PC-9 (cell line): ENCODE data around the gene PSD4. TPM values are rescaled to one million over a fixed set of nuclear protein-coding genes. Genes with fewer than 3 reads are reported as not detected.

ENCODE experiments used
- BruUV-seq: library from RNA; stranded (reverse); fragments of 400-500 nt; replicated peaks from 2 replicates; lab custom pipeline; 2021; lab: Mats Ljungman, UMichigan
- CTCF ChIA-PET: fragments of 300-600 bp; sonication (Branson Sonifier 250); formaldehyde crosslinking; loops from one replicate; lab custom pipeline; 2022; ENCODE audit warnings: antibody characterized with exemption; lab: Charles Lee
- POLR2A ChIA-PET: fragments of 300-600 bp; sonication (Branson Sonifier 250); formaldehyde crosslinking; loops from one replicate; lab custom pipeline; 2022; ENCODE audit warnings: antibody characterized with exemption; ENCODE audit not compliant: unreplicated experiment; lab: Charles Lee
- DNase-seq, 2 experiments: peaks; one replicate each; pipeline versions ENCODE4 v3.0.0 to v3.0.0-alpha.2; 2015 to 2022; ENCODE audit warnings: mixed read lengths in 1 of 2
- H2AFZ ChIP-seq: fragments of 200-600 bp; sonication (generic); 2 replicates; pipeline ENCODE4 v1.8.1; 2017; ENCODE audit warnings: antibody characterized with exemption
- H3F3A ChIP-seq: fragments of 200-600 bp; sonication (generic); 2 replicates; pipeline ENCODE4 v1.8.1; 2017; ENCODE audit warnings: antibody characterized with exemption, mild to moderate bottlenecking, low read depth; ENCODE audit not compliant: insufficient read depth
- H3K27ac ChIP-seq: fragments of 200-600 bp; sonication (generic); 2 replicates; pipeline ENCODE4 v1.6.1; 2016; ENCODE audit warnings: mixed run types
- H3K27me3 ChIP-seq: fragments of 200-600 bp; sonication (generic); 2 replicates; pipeline ENCODE4 v1.6.1; 2016; ENCODE audit warnings: low read depth, mixed run types; ENCODE audit not compliant: insufficient read depth
- H3K36me3 ChIP-seq: fragments of 200-600 bp; sonication (generic); 2 replicates; pipeline ENCODE4 v1.6.1; 2016; ENCODE audit warnings: low read depth, mixed run types
- H3K4me1 ChIP-seq: fragments of 200-600 bp; sonication (generic); replicated peaks from 2 replicates; pipeline ENCODE4 v1.6.1; 2016; ENCODE audit warnings: mixed run types; ENCODE audit not compliant: insufficient read depth
- H3K4me2 ChIP-seq: fragments of 200-600 bp; sonication (generic); 2 replicates; pipeline ENCODE4 v1.6.1; 2017; ENCODE audit warnings: mixed run types
- H3K4me3 ChIP-seq: fragments of 200-600 bp; sonication (generic); 2 replicates; pipeline ENCODE4 v1.6.1; 2016; ENCODE audit warnings: mixed run types
- H3K79me2 ChIP-seq: fragments of 200-600 bp; sonication (generic); 2 replicates; pipeline ENCODE4 v1.6.1; 2017; ENCODE audit warnings: low read depth, mixed run types
- H3K9me2 ChIP-seq: fragments of 200-600 bp; sonication (generic); 2 replicates; pipeline ENCODE4 v1.8.1; 2017; ENCODE audit warnings: mild to moderate bottlenecking; ENCODE audit not compliant: insufficient read depth
- H3K9me3 ChIP-seq: fragments of 200-600 bp; sonication (generic); 2 replicates; pipeline ENCODE4 v1.8.1; 2016; ENCODE audit warnings: low read depth; ENCODE audit not compliant: insufficient read depth
- H4K20me1 ChIP-seq: fragments of 200-600 bp; sonication (generic); 2 replicates; pipeline ENCODE4 v1.8.1; 2017; ENCODE audit not compliant: insufficient read depth
- EZH2 ChIP-seq: fragments of 200-600 bp; sonication (generic); IDR thresholded peaks from 2 replicates; pipeline ENCODE4 v1.8.0; 2017; ENCODE audit warnings: antibody characterized with exemption, low read depth
- intact Hi-C: fragments of 100-400 bp; cut with micrococcal nuclease; formaldehyde crosslinking; loops from one replicate; pipeline ENCODE4 v1.10.0; 2022; ENCODE audit not compliant: unreplicated experiment
- total RNA-seq: library from RNA; stranded (reverse); gene quantifications from 2 replicates; pipeline ENCODE4 v1.2.3, GENCODE V29; 2021
- TF ChIP-seq, protein P1 (sequence below): fragments of 200-600 bp; sonication (generic); conservative IDR thresholded peaks from 2 replicates; pipeline ENCODE4 v1.6.1; 2017; ENCODE audit warnings: mixed run types, antibody characterized with exemption, mild to moderate bottlenecking, moderate library complexity

The PSD4 gene
- total RNA-seq, 1 experiment from 2014 or later: 29.6 TPM

DNA sequence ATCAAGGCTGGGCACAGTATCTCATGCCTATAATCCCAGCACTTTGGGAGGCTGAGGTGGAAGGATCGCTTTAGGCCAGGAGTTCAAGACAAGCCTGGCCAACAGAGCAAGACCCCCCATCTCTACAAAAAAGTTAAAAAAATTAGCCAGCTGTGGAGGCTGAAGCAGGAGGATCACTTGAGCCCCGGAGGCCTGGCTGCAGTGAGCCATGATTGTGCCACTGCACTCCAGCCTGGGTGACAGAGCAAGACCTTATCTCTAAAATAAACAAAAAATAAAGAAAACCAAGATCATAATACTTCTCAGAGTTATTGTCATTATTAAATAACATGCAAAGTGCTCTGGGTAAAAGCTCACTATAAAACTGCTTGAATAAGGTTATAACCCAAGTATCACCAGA is 31.5 kb upstream of the PSD4 start:
- Histone ChIP-seq H3K79me2 (no peaks in the 10 kb centered on the region), H3K36me3 (no peaks in the 10 kb centered on the region), H2AFZ (no peak overlapping the region), H3K4me2 (no peak overlapping the region), H3K9me3 (no peaks in the 10 kb centered on the region), H3F3A (no peaks in the 10 kb centered on the region), H3K4me1 (peaks cover 6% of the 10 kb centered on the region), H3K9me2 (no peaks in the 10 kb centered on the region), H4K20me1 (no peaks in the 10 kb centered on the region), H3K4me3 (no peak overlapping the region), H3K27ac (no peak overlapping the region), H3K27me3 (no peaks in the 10 kb centered on the region)
- ChIA-PET POLR2A (no interaction called here), CTCF (interaction anchor here (0.6 kb wide), 2 partner anchors 34 to 56 kb away, joined by 3 read pairs; no protein-coding TSS in a partner anchor)
- TF ChIP-seq, protein P1, sequence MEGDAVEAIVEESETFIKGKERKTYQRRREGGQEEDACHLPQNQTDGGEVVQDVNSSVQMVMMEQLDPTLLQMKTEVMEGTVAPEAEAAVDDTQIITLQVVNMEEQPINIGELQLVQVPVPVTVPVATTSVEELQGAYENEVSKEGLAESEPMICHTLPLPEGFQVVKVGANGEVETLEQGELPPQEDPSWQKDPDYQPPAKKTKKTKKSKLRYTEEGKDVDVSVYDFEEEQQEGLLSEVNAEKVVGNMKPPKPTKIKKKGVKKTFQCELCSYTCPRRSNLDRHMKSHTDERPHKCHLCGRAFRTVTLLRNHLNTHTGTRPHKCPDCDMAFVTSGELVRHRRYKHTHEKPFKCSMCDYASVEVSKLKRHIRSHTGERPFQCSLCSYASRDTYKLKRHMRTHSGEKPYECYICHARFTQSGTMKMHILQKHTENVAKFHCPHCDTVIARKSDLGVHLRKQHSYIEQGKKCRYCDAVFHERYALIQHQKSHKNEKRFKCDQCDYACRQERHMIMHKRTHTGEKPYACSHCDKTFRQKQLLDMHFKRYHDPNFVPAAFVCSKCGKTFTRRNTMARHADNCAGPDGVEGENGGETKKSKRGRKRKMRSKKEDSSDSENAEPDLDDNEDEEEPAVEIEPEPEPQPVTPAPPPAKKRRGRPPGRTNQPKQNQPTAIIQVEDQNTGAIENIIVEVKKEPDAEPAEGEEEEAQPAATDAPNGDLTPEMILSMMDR: no peak
- no peak for TF ChIP-seq EZH2
- intact Hi-C loops: no loop called here
- BruUV-seq: no TSS peak
- no peak for DNase-seq

DNA sequence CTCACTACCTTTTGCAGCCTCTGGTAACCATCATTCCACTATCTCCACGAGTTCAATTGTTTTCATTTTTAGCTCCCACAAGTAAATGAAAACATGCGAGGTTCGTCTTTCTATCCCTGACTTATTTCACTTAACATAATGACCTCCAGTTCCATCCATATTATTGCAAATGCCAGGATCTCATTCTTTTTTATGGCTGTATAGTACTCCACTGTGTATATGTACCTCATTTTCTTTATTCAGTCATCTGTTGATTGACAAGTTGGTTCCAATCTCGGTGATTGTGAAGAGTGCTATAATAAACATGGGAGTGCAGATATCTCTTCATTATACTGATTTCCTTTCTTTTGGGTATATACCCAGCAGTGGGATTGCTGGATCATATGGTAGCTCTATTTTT is 29.5 kb upstream of the PSD4 start:
- H3K9me3 ChIP-seq: no peaks in the 10 kb centered on the region
- no peaks in the 10 kb centered on the region for H3K4me1 ChIP-seq
- no peaks in the 10 kb centered on the region for H3K36me3 ChIP-seq
- no peak overlapping the region for H3K27ac ChIP-seq
- H4K20me1 ChIP-seq: no peaks in the 10 kb centered on the region
- H3K27me3 ChIP-seq: no peaks in the 10 kb centered on the region
- BruUV-seq: no TSS peak
- TF ChIP-seq, protein P1: no peak
- TF ChIP-seq EZH2: no peak
- CTCF ChIA-PET: no interaction called here
- no peak for DNase-seq
- intact Hi-C loops: no loop called here
- H2AFZ ChIP-seq: no peak overlapping the region
- no peak overlapping the region for H3K4me3 ChIP-seq
- POLR2A ChIA-PET: interaction anchor here (0.7 kb wide), 1 partner anchor 372 kb away, joined by 4 read pairs; no protein-coding TSS in a partner anchor
- H3F3A ChIP-seq: no peaks in the 10 kb centered on the region
- no peak overlapping the region for H3K4me2 ChIP-seq
- no peaks in the 10 kb centered on the region for H3K79me2 ChIP-seq
- no peaks in the 10 kb centered on the region for H3K9me2 ChIP-seq

GRCh38 chr2:113148606-113149552 is 24.9 kb upstream of the PSD4 start:
- DNase-seq: no peak
- CTCF ChIA-PET: no interaction called here
- intact Hi-C loops: no loop called here

More at GRCh38 chr2:113148606-113149552, 24.9 kb upstream of the PSD4 start:
- POLR2A ChIA-PET: no interaction called here
- H3K4me1 ChIP-seq: no peaks in the 10 kb centered on the region
- no peaks in the 10 kb centered on the region for H4K20me1 ChIP-seq
- H2AFZ ChIP-seq: no peak overlapping the region
- H3F3A ChIP-seq: no peaks in the 10 kb centered on the region
- no peaks in the 10 kb centered on the region for H3K9me3 ChIP-seq
- no peaks in the 10 kb centered on the region for H3K27me3 ChIP-seq
- no peak overlapping the region for H3K4me3 ChIP-seq
- H3K36me3 ChIP-seq: no peaks in the 10 kb centered on the region
- no peaks in the 10 kb centered on the region for H3K9me2 ChIP-seq
- H3K79me2 ChIP-seq: no peaks in the 10 kb centered on the region
- no peak overlapping the region for H3K27ac ChIP-seq
- BruUV-seq: no TSS peak
- TF ChIP-seq, protein P1: no peak
- no peak for TF ChIP-seq EZH2
- H3K4me2 ChIP-seq: no peak overlapping the region
